CD4-positive, alpha-beta memory T cell (primary cell): Measurements from ENCODE around the gene NEUROD1. TPM values are rescaled to one million over a fixed set of nuclear protein-coding genes. Genes with fewer than 3 reads are reported as not detected.

Source experiments
- CTCF ChIA-PET: fragments of 350-600 bp; sonication (Branson Sonifier 250); formaldehyde crosslinking; loops from one replicate; lab custom pipeline; 2021; ENCODE audit warnings: inconsistent platforms; ENCODE audit not compliant: partially characterized antibody; lab: Charles Lee
- POLR2A ChIA-PET: fragments of 350-600 bp; sonication (Branson Sonifier 250); formaldehyde crosslinking; loops from one replicate; lab custom pipeline; 2021; ENCODE audit not compliant: partially characterized antibody; lab: Charles Lee
- DNase-seq, 5 donors: peaks; one replicate each; pipeline versions ENCODE4 v3.0.0 to v3.0.0-alpha.2; 2020 to 2022; ENCODE audit warnings: mixed read lengths in 1 of 5
- H3K27ac ChIP-seq: one replicate; pipeline ENCODE4 v1.7.0; 2013; ENCODE audit warnings: low read depth, low read length
- H3K27me3 ChIP-seq: 2 replicates; pipeline ENCODE4 v1.7.0; 2013; ENCODE audit warnings: mild to moderate bottlenecking, low read length, moderate library complexity; ENCODE audit not compliant: insufficient read depth
- H3K36me3 ChIP-seq: 2 replicates; pipeline ENCODE4 v1.7.0; 2013; ENCODE audit warnings: mild to moderate bottlenecking, low read length, moderate library complexity; ENCODE audit not compliant: insufficient read depth
- H3K4me1 ChIP-seq: 2 replicates; pipeline ENCODE4 v1.7.0; 2013; ENCODE audit warnings: mild to moderate bottlenecking, low read length, moderate library complexity; ENCODE audit not compliant: insufficient read depth
- H3K4me3 ChIP-seq, 2 donors: one replicate each; pipeline ENCODE4 v1.7.0; 2013; ENCODE audit warnings: low read length in 2 of 2, mild to moderate bottlenecking in 1 of 2
- H3K9me3 ChIP-seq, 2 donors: one replicate each; pipeline ENCODE4 v1.7.0; 2013; ENCODE audit warnings: low read length in 2 of 2, control low read depth in 1 of 2; ENCODE audit not compliant: control insufficient read depth in 1 of 2
- H3K27ac Mint-ChIP-seq, 7 donors: one replicate each; pipeline ENCODE4 v1.8.0; 2020 to 2021; ENCODE audit warnings: mixed read lengths in 7 of 7, mild to moderate bottlenecking in 6 of 7, inconsistent platforms in 3 of 7, moderate library complexity in 3 of 7
- H3K27me3 Mint-ChIP-seq, 2 donors: one replicate each; pipeline ENCODE4 v1.8.0; 2020 to 2021; ENCODE audit warnings: mixed read lengths in 2 of 2
- H3K36me3 Mint-ChIP-seq, 2 donors: one replicate each; pipeline ENCODE4 v1.8.0; 2020 to 2021; ENCODE audit warnings: mixed read lengths in 2 of 2, inconsistent platforms in 1 of 2, mild to moderate bottlenecking in 1 of 2
- H3K4me1 Mint-ChIP-seq, 4 donors: one replicate each; pipeline ENCODE4 v1.8.0; 2020 to 2021; ENCODE audit warnings: mixed read lengths in 4 of 4, mild to moderate bottlenecking in 1 of 4
- H3K4me3 Mint-ChIP-seq, 8 donors: one replicate each; pipeline ENCODE4 v1.8.0; 2020 to 2021; ENCODE audit warnings: mixed read lengths in 8 of 8, mild to moderate bottlenecking in 7 of 8, moderate library complexity in 6 of 8, inconsistent platforms in 3 of 8
- H3K9me3 Mint-ChIP-seq, 8 donors: one replicate each; pipeline ENCODE4 v1.8.0; 2020 to 2021; ENCODE audit warnings: mixed read lengths in 8 of 8, mild to moderate bottlenecking in 5 of 8, inconsistent platforms in 3 of 8, moderate library complexity in 1 of 8
- intact Hi-C: fragments of 100-400 bp; cut with micrococcal nuclease; formaldehyde crosslinking; loops from one replicate; pipeline ENCODE4 v1.15.1; 2023
- polyA plus RNA-seq, 2 donors: library from polyadenylated mRNA; unstranded; fragments of 300-500 nt; fragmentation: Illumina TruSeq; gene quantifications; one replicate each; pipeline ENCODE4 v1.2.3, GENCODE V29; 2021
- total RNA-seq, 2 experiments: library from RNA; stranded (reverse); gene quantifications; one replicate each; pipeline ENCODE4 v1.2.3, GENCODE V29; 2021

Gene NEUROD1
- total and polyA plus RNA-seq, 4 experiments from 2014 or later: not detected

GRCh38 chr2:181698223-181698622, 17.9 kb upstream of the NEUROD1 start:
- peaks cover 4% of the 10 kb centered on the region for H3K27me3 ChIP-seq
- H3K36me3 ChIP-seq: no peaks in the 10 kb centered on the region
- Mint-ChIP-seq H3K27me3 (peaks cover 13 to 17% of the 10 kb centered on the region in 2 donors), H3K27ac (peak overlapping the region in 1 of 7 donors; percentile 3), H3K4me1 (no peaks in the 10 kb centered on the region), H3K4me3 (no peak overlapping the region), H3K36me3 (peaks cover 0 to 9% of the 10 kb centered on the region in 2 donors), H3K9me3 (peaks cover 0 to 9% (median 5%) of the 10 kb centered on the region in 8 donors)
- no peak overlapping the region for H3K27ac ChIP-seq
- DNase-seq: no peak
- POLR2A ChIA-PET: no interaction called here
- CTCF ChIA-PET: interaction anchor here (1.2 kb wide), 2 partner anchors 9 to 17 kb away, joined by 3 to 4 read pairs; no protein-coding TSS in a partner anchor
- H3K4me1 ChIP-seq: no peaks in the 10 kb centered on the region
- no peaks in the 10 kb centered on the region for H3K9me3 ChIP-seq
- no peak overlapping the region for H3K4me3 ChIP-seq
- intact Hi-C loops: no loop called here

- H3K4me3 Mint-ChIP-seq: no peak overlapping the region
- Histone ChIP-seq H3K4me3 (no peak overlapping the region), H3K36me3 (no peaks in the 10 kb centered on the region), H3K27me3 (peaks cover 4% of the 10 kb centered on the region), H3K27ac (no peak overlapping the region), H3K4me1 (no peaks in the 10 kb centered on the region), H3K9me3 (no peaks in the 10 kb centered on the region)
- H3K4me1 Mint-ChIP-seq: no peaks in the 10 kb centered on the region
- peaks cover 13 to 17% of the 10 kb centered on the region in 2 donors for H3K27me3 Mint-ChIP-seq
- H3K9me3 Mint-ChIP-seq: peaks cover 0 to 4% (median 2%) of the 10 kb centered on the region in 8 donors
- POLR2A ChIA-PET: no interaction called here
- CTCF ChIA-PET: interaction anchor here (1.2 kb wide), 3 partner anchors 9 to 616 kb away, joined by 3 to 4 read pairs (median 3); no protein-coding TSS in a partner anchor
- no peak for DNase-seq
- H3K27ac Mint-ChIP-seq: no peak overlapping the region
- peaks cover 0 to 4% of the 10 kb centered on the region in 2 donors for H3K36me3 Mint-ChIP-seq
- intact Hi-C loops: no loop called here
Observed at GRCh38 chr2:181697571-181697970, 17.3 kb upstream of the NEUROD1 start.

- H3K4me1 Mint-ChIP-seq: no peaks in the 10 kb centered on the region
- no peak overlapping the region for H3K4me3 ChIP-seq
- ChIA-PET POLR2A (no interaction called here), CTCF (interaction anchor here (0.6 to 1.2 kb wide), 3 partner anchors 18 to 1380 kb away, joined by 3 to 4 read pairs (median 3); no protein-coding TSS in a partner anchor)
- peaks cover 4% of the 10 kb centered on the region for H3K27me3 ChIP-seq
- no peaks in the 10 kb centered on the region for H3K4me1 ChIP-seq
- H3K36me3 ChIP-seq: no peaks in the 10 kb centered on the region
- no peak overlapping the region for H3K4me3 Mint-ChIP-seq
- no peak overlapping the region for H3K27ac ChIP-seq
- no peaks in the 10 kb centered on the region for H3K9me3 ChIP-seq
- H3K36me3 Mint-ChIP-seq: no peaks in the 10 kb centered on the region
- peaks cover 13 to 17% of the 10 kb centered on the region in 2 donors for H3K27me3 Mint-ChIP-seq
- peaks cover 0 to 3% (median 0%) of the 10 kb centered on the region in 8 donors for H3K9me3 Mint-ChIP-seq
- intact Hi-C loops: no loop called here
- H3K27ac Mint-ChIP-seq: no peak overlapping the region
- DNase-seq: no peak
Observed at GRCh38 chr2:181697126-181697525, 16.8 kb upstream of the NEUROD1 start.

DNA sequence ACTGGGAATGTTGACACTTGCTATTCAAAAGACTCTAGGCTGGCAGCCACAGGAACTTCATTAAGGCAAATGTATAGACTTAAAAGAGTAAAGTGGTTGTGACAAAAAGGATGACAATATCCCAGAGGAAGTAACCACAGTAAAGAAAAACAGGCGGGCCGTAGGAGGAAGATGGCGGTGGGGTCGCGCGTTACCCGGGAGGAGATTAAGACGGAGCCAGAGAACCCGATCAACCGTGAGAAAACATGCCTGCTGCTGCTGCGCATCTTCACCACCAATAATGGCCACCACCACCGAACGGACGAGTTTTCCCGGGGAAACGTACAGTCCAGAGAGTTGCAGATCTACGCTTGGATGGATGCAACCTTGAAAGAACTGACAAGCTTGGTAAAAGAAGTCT, 14.0 kb upstream of the NEUROD1 start:
- Mint-ChIP-seq H3K9me3 (peaks cover 0 to 4% (median 0%) of the 10 kb centered on the region in 8 donors), H3K4me1 (no peaks in the 10 kb centered on the region), H3K4me3 (no peak overlapping the region), H3K27ac (no peak overlapping the region), H3K27me3 (peaks cover 20 to 22% of the 10 kb centered on the region in 2 donors), H3K36me3 (no peaks in the 10 kb centered on the region)
- Histone ChIP-seq H3K4me1 (no peaks in the 10 kb centered on the region), H3K27ac (no peak overlapping the region), H3K27me3 (peaks cover 4% of the 10 kb centered on the region), H3K9me3 (no peaks in the 10 kb centered on the region), H3K4me3 (no peak overlapping the region), H3K36me3 (no peaks in the 10 kb centered on the region)
- no peak for DNase-seq
- CTCF ChIA-PET: interaction anchor here (1.3 kb wide), 1 partner anchor 21 kb away, joined by 3 read pairs; no protein-coding TSS in a partner anchor
- POLR2A ChIA-PET: no interaction called here
- intact Hi-C loops: no loop called here

DNA sequence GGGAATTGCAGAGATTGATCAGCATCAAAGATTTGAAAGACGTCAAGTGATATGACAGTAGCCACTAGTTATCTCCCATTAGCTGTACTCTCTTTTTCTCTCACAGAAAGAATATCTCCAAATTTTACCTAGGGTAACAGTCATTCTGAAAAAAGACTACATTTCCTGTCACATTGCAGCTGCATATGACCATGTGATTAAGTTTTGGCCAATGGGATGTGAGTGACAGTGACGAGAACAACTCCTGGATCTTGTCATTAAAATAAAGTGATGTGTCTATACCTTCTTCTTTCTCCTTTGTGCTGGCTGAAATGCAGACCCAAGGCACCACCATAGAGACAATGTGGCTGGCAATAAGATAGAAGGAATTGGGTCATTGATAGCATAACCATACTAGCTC, 10.5 kb upstream of the NEUROD1 start:
- DNase-seq: no peak
- H3K4me1 Mint-ChIP-seq: no peaks in the 10 kb centered on the region
- Histone ChIP-seq H3K27ac (no peak overlapping the region), H3K4me1 (no peaks in the 10 kb centered on the region), H3K27me3 (peaks cover 8% of the 10 kb centered on the region), H3K4me3 (no peak overlapping the region), H3K36me3 (no peaks in the 10 kb centered on the region), H3K9me3 (no peaks in the 10 kb centered on the region)
- intact Hi-C loops: no loop called here
- no peak overlapping the region for H3K4me3 Mint-ChIP-seq
- H3K36me3 Mint-ChIP-seq: no peaks in the 10 kb centered on the region
- CTCF ChIA-PET: interaction anchor here (1.5 kb wide), 1 partner anchor 24 kb away, joined by 4 read pairs; no protein-coding TSS in a partner anchor
- POLR2A ChIA-PET: no interaction called here
- peaks cover 0 to 4% (median 0%) of the 10 kb centered on the region in 8 donors for H3K9me3 Mint-ChIP-seq
- peaks cover 21 to 22% of the 10 kb centered on the region in 2 donors for H3K27me3 Mint-ChIP-seq
- no peak overlapping the region for H3K27ac Mint-ChIP-seq

DNA sequence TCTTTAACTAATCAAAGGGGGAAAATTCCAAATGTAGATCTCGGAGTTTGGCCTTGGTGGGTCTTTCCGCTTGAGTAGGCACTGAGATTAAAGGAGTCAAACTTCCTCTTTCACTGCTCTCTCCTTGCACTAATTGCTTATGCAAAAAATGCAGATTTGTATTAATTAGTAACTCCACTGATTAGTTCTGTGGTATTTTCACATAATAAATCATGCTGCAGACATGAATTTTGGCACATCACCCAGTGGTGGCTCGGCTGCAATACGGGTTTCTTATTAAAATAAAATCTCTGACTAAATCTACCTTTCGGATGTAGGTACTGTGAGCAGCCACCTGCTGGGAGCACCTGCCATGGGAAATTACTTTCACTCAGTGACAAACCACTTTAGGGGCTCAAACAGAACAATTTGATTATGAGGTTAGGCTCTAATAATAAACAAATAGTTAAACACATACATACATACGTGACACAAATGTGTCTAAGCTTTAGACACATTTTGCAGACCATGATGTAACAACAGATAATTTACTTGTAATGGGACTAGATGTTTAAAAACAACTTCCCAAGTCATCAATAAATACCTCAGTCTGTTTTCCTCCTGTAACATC, 6.4 kb upstream of the NEUROD1 start:
- CTCF ChIA-PET: interaction anchor here (1.4 kb wide), 1 partner anchor 29 kb away, joined by 4 read pairs; no protein-coding TSS in a partner anchor
- intact Hi-C loops: no loop called here
- H3K4me1 ChIP-seq: peaks cover 24% of the 10 kb centered on the region

GRCh38 chr2:181685150-181685688, 4.9 kb upstream of the NEUROD1 start:
- Mint-ChIP-seq H3K27me3 (peaks cover 64% of the 10 kb centered on the region in 2 donors), H3K27ac (no peak overlapping the region), H3K4me1 (peaks cover 20 to 40% (median 34%) of the 10 kb centered on the region in 4 donors), H3K9me3 (peaks cover 0 to 11% (median 1%) of the 10 kb centered on the region in 8 donors), H3K36me3 (no peaks in the 10 kb centered on the region), H3K4me3 (peak overlapping the region in 3 of 8 donors; percentile 57 to 64 (median 57))
- intact Hi-C loops: no loop called here
- DNase-seq: no peak
- Histone ChIP-seq H3K9me3 (no peaks in the 10 kb centered on the region), H3K4me1 (peaks cover 39% of the 10 kb centered on the region), H3K4me3 (no peak overlapping the region), H3K27me3 (peaks cover 42% of the 10 kb centered on the region), H3K36me3 (no peaks in the 10 kb centered on the region), H3K27ac (no peak overlapping the region)
- ChIA-PET CTCF (interaction anchor here (0.6 to 1.4 kb wide), 2 partner anchors 30 to 508 kb away, joined by 3 to 4 read pairs; no protein-coding TSS in a partner anchor), POLR2A (no interaction called here)

More for the DNA sequence above, 6.4 kb upstream of the NEUROD1 start:
- Histone ChIP-seq H3K36me3 (no peaks in the 10 kb centered on the region), H3K27ac (no peak overlapping the region), H3K9me3 (no peaks in the 10 kb centered on the region), H3K4me3 (no peak overlapping the region), H3K27me3 (peaks cover 31% of the 10 kb centered on the region)
- no peak for DNase-seq
- Mint-ChIP-seq H3K27me3 (peaks cover 50 to 52% of the 10 kb centered on the region in 2 donors), H3K4me3 (no peak overlapping the region), H3K27ac (no peak overlapping the region), H3K9me3 (peaks cover 0 to 6% (median 0%) of the 10 kb centered on the region in 8 donors), H3K4me1 (peaks cover 13 to 29% (median 24%) of the 10 kb centered on the region in 4 donors), H3K36me3 (no peaks in the 10 kb centered on the region)
- POLR2A ChIA-PET: no interaction called here
